ENCODE results near the gene EPB41L3.
A peak's percentile ranks its signal among the peaks of the same experiment; 100 is the strongest.

Gene EPB41L3

GRCh38 chr18:5519448-5520298, 24.1 kb downstream of the EPB41L3 start:
- H2AFZ ChIP-seq (ENCODE audit: low read depth, low read length) = no peak overlapping the region
- no peaks in the 10 kb centered on the region for H3K36me3 ChIP-seq (ENCODE audit: control insufficient read depth in 1 of 2, insufficient read depth in 2 of 2, low read depth in 1 of 2, low read length in 2 of 2)
- no peak overlapping the region for H2BK120ac ChIP-seq (ENCODE audit: low read depth, low read length)
- H2AK5ac ChIP-seq (ENCODE audit: low read length, severe bottlenecking) = no peak overlapping the region
- H2BK5ac ChIP-seq (ENCODE audit: low read depth, low read length, poor library complexity, severe bottlenecking) = no peak overlapping the region
- H3K9me3 ChIP-seq (ENCODE audit: control insufficient read depth, low read length) = no peaks in the 10 kb centered on the region
- H2BK12ac ChIP-seq (ENCODE audit: low read length in 2 of 2) = no peak overlapping the region
- no peaks in the 10 kb centered on the region for H3K27me3 ChIP-seq (ENCODE audit: control insufficient read depth in 1 of 2, insufficient read depth in 1 of 2, low read length in 2 of 2)
- H3K23ac ChIP-seq (ENCODE audit: low read length in 2 of 2) = no peak overlapping the region
- DNase-seq = no peak
- H3K4me1 ChIP-seq (ENCODE audit: control insufficient read depth, insufficient read depth, low read depth, low read length) = no peaks in the 10 kb centered on the region
- H3K14ac ChIP-seq (ENCODE audit: low read length in 2 of 2) = no peak overlapping the region
- WGBS = 85% methylated on average over 7 of the region's 10 CpGs
- H3K27ac ChIP-seq (ENCODE audit: low read length, poor library complexity, severe bottlenecking) = no peak overlapping the region
- no peak overlapping the region for H2BK15ac ChIP-seq (ENCODE audit: low read depth, poor library complexity, severe bottlenecking)
- H3K9ac ChIP-seq (ENCODE audit: low read length) = peak overlapping the region; percentile 89
- no peak overlapping the region for H3K4ac ChIP-seq (ENCODE audit: low read depth in 1 of 2, low read length in 2 of 2)
- H3K79me1 ChIP-seq (replicated peaks; ENCODE audit: low read length, poor library complexity, severe bottlenecking) = no peaks in the 10 kb centered on the region
- H3K18ac ChIP-seq (ENCODE audit: low read depth in 1 of 2, low read length in 2 of 2) = no peak overlapping the region
- H3K4me3 ChIP-seq (ENCODE audit: insufficient read depth in 1 of 2, low read depth in 1 of 2, low read length in 2 of 2) = peak overlapping the region in 1 of 2 experiments; percentile 69
- H4K91ac ChIP-seq (ENCODE audit: low read length) = no peak overlapping the region
- H3K4me2 ChIP-seq (ENCODE audit: low read length, poor library complexity, severe bottlenecking) = no peak overlapping the region
- no peak overlapping the region for H4K8ac ChIP-seq (ENCODE audit: low read length)

GRCh38 chr18:5518899-5519371, 24.9 kb downstream of the EPB41L3 start:
- H2BK12ac ChIP-seq (ENCODE audit: low read length in 2 of 2) = no peak overlapping the region
- H3K4ac ChIP-seq (ENCODE audit: low read depth in 1 of 2, low read length in 2 of 2) = no peak overlapping the region
- H3K23ac ChIP-seq (ENCODE audit: low read length in 2 of 2) = no peak overlapping the region
- H3K9me3 ChIP-seq (ENCODE audit: control insufficient read depth, low read length) = no peaks in the 10 kb centered on the region
- no peaks in the 10 kb centered on the region for H3K27me3 ChIP-seq (ENCODE audit: control insufficient read depth in 1 of 2, insufficient read depth in 1 of 2, low read length in 2 of 2)
- no peak overlapping the region for H4K8ac ChIP-seq (ENCODE audit: low read length)
- no peak overlapping the region for H2AK5ac ChIP-seq (ENCODE audit: low read length, severe bottlenecking)
- H3K18ac ChIP-seq (ENCODE audit: low read depth in 1 of 2, low read length in 2 of 2) = no peak overlapping the region
- no peaks in the 10 kb centered on the region for H3K4me1 ChIP-seq (ENCODE audit: control insufficient read depth, insufficient read depth, low read depth, low read length)
- H4K91ac ChIP-seq (ENCODE audit: low read length) = no peak overlapping the region
- H3K4me3 ChIP-seq (ENCODE audit: insufficient read depth in 1 of 2, low read depth in 1 of 2, low read length in 2 of 2) = peak overlapping the region in 1 of 2 experiments; percentile 69
- H2BK120ac ChIP-seq (ENCODE audit: low read depth, low read length) = no peak overlapping the region
- H2AFZ ChIP-seq (ENCODE audit: low read depth, low read length) = no peak overlapping the region
- no peak overlapping the region for H2BK15ac ChIP-seq (ENCODE audit: low read depth, poor library complexity, severe bottlenecking)
- no peaks in the 10 kb centered on the region for H3K36me3 ChIP-seq (ENCODE audit: control insufficient read depth in 1 of 2, insufficient read depth in 2 of 2, low read depth in 1 of 2, low read length in 2 of 2)
- DNase-seq = no peak
- no peak overlapping the region for H3K27ac ChIP-seq (ENCODE audit: low read length, poor library complexity, severe bottlenecking)
- 60% methylated on average over 13 of the region's 13 CpGs for WGBS
- H2BK5ac ChIP-seq (ENCODE audit: low read depth, low read length, poor library complexity, severe bottlenecking) = no peak overlapping the region
- H3K14ac ChIP-seq (ENCODE audit: low read length in 2 of 2) = no peak overlapping the region
- H3K79me1 ChIP-seq (replicated peaks; ENCODE audit: low read length, poor library complexity, severe bottlenecking) = no peaks in the 10 kb centered on the region
- H3K9ac ChIP-seq (ENCODE audit: low read length) = peak overlapping the region; percentile 89
- no peak overlapping the region for H3K4me2 ChIP-seq (ENCODE audit: low read length, poor library complexity, severe bottlenecking)

GRCh38 chr18:5518179-5518770, 25.5 kb downstream of the EPB41L3 start:
- Histone ChIP-seq H3K27ac (ENCODE audit: low read length, poor library complexity, severe bottlenecking) (no peak overlapping the region), H3K23ac (ENCODE audit: low read length in 2 of 2) (no peak overlapping the region), H3K14ac (ENCODE audit: low read length in 2 of 2) (no peak overlapping the region), H2AK5ac (ENCODE audit: low read length, severe bottlenecking) (no peak overlapping the region), H3K9ac (ENCODE audit: low read length) (peak overlapping the region; percentile 89), H3K36me3 (ENCODE audit: control insufficient read depth in 1 of 2, insufficient read depth in 2 of 2, low read depth in 1 of 2, low read length in 2 of 2) (no peaks in the 10 kb centered on the region), H2BK5ac (ENCODE audit: low read depth, low read length, poor library complexity, severe bottlenecking) (no peak overlapping the region), H2BK15ac (ENCODE audit: low read depth, poor library complexity, severe bottlenecking) (no peak overlapping the region), H3K4ac (ENCODE audit: low read depth in 1 of 2, low read length in 2 of 2) (no peak overlapping the region), H3K27me3 (ENCODE audit: control insufficient read depth in 1 of 2, insufficient read depth in 1 of 2, low read length in 2 of 2) (no peaks in the 10 kb centered on the region), H3K9me3 (ENCODE audit: control insufficient read depth, low read length) (no peaks in the 10 kb centered on the region), H3K79me1 (replicated peaks; ENCODE audit: low read length, poor library complexity, severe bottlenecking) (no peaks in the 10 kb centered on the region), H4K8ac (ENCODE audit: low read length) (no peak overlapping the region), H2AFZ (ENCODE audit: low read depth, low read length) (no peak overlapping the region), H3K4me1 (ENCODE audit: control insufficient read depth, insufficient read depth, low read depth, low read length) (no peaks in the 10 kb centered on the region), H2BK12ac (ENCODE audit: low read length in 2 of 2) (no peak overlapping the region), H3K4me3 (ENCODE audit: insufficient read depth in 1 of 2, low read depth in 1 of 2, low read length in 2 of 2) (peak overlapping the region in 1 of 2 experiments; percentile 69), H3K4me2 (ENCODE audit: low read length, poor library complexity, severe bottlenecking) (no peak overlapping the region), H3K18ac (ENCODE audit: low read depth in 1 of 2, low read length in 2 of 2) (no peak overlapping the region), H4K91ac (ENCODE audit: low read length) (no peak overlapping the region), H2BK120ac (ENCODE audit: low read depth, low read length) (no peak overlapping the region)
- no peak for DNase-seq
- WGBS = 82% methylated on average over 10 of the region's 10 CpGs

- Histone ChIP-seq H3K14ac (ENCODE audit: low read length in 2 of 2) (no peak overlapping the region), H3K9ac (ENCODE audit: low read length) (no peak overlapping the region), H3K36me3 (ENCODE audit: control insufficient read depth in 1 of 2, insufficient read depth in 2 of 2, low read depth in 1 of 2, low read length in 2 of 2) (no peaks in the 10 kb centered on the region), H3K18ac (ENCODE audit: low read depth in 1 of 2, low read length in 2 of 2) (no peak overlapping the region), H2BK5ac (ENCODE audit: low read depth, low read length, poor library complexity, severe bottlenecking) (no peak overlapping the region), H3K23ac (ENCODE audit: low read length in 2 of 2) (no peak overlapping the region), H3K27me3 (ENCODE audit: control insufficient read depth in 1 of 2, insufficient read depth in 1 of 2, low read length in 2 of 2) (no peaks in the 10 kb centered on the region), H3K4ac (ENCODE audit: low read depth in 1 of 2, low read length in 2 of 2) (no peak overlapping the region), H2AFZ (ENCODE audit: low read depth, low read length) (no peak overlapping the region), H2BK15ac (ENCODE audit: low read depth, poor library complexity, severe bottlenecking) (no peak overlapping the region), H3K4me2 (ENCODE audit: low read length, poor library complexity, severe bottlenecking) (no peak overlapping the region), H3K4me3 (ENCODE audit: insufficient read depth in 1 of 2, low read depth in 1 of 2, low read length in 2 of 2) (no peak overlapping the region), H2AK5ac (ENCODE audit: low read length, severe bottlenecking) (no peak overlapping the region), H3K9me3 (ENCODE audit: control insufficient read depth, low read length) (no peaks in the 10 kb centered on the region), H4K8ac (ENCODE audit: low read length) (no peak overlapping the region), H2BK12ac (ENCODE audit: low read length in 2 of 2) (no peak overlapping the region), H3K79me1 (replicated peaks; ENCODE audit: low read length, poor library complexity, severe bottlenecking) (no peaks in the 10 kb centered on the region), H4K91ac (ENCODE audit: low read length) (no peak overlapping the region), H3K27ac (ENCODE audit: low read length, poor library complexity, severe bottlenecking) (no peak overlapping the region), H2BK120ac (ENCODE audit: low read depth, low read length) (no peak overlapping the region), H3K4me1 (ENCODE audit: control insufficient read depth, insufficient read depth, low read depth, low read length) (peaks cover 2% of the 10 kb centered on the region)
- no peak for DNase-seq
- 80% methylated on average over 6 of the region's 6 CpGs for WGBS
These were observed 27.0 kb downstream of the EPB41L3 start for GRCh38 chr18:5516841-5517240.

Data from mesenchymal stem cell (in vitro differentiated cells and primary cell).